ENCODE results near the gene HSF2.

The HSF2 gene

DNA sequence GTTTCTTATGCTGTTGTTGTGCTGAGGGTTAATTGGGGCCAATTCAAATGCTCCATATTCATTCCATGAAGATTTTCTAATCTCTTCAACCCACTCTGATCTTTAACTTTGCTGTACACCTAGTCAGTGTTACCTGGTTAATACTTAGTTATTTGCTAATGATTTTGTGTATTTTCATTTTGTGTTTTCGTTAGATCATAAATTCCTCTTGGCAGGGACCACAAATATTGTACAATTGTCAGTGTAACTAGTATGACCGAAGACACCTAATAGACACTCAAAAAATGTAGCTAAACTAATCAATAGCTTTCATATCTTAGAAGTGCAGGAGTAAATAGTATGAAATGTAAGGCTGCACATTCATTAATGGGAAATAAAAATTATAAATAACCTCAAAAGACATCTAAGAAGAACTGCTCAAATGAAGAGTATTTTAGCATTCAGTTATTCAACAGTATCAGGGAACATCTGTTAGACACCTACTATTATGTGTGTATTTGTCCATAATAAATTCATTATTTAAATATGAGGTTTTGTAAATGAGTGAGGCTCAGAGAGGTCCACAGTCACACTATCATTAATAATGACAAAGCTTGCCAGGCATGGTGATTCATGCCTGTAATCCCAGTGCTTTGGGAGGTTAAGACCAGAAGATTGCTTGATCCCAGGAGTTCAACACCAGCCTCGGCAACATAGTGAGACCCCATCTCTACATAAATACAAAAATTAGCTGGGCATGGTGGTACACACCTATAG is 13.4 kb upstream of the HSF2 start:
- FAIRE-seq (no peak), DNase-seq (ENCODE audit: insufficient read length, low spot score) (no peak)
- TF ChIP-seq POLR2A (IDR thresholded peaks at IDR 0.05; ENCODE audit: low read depth, low read length), result no peak

DNA sequence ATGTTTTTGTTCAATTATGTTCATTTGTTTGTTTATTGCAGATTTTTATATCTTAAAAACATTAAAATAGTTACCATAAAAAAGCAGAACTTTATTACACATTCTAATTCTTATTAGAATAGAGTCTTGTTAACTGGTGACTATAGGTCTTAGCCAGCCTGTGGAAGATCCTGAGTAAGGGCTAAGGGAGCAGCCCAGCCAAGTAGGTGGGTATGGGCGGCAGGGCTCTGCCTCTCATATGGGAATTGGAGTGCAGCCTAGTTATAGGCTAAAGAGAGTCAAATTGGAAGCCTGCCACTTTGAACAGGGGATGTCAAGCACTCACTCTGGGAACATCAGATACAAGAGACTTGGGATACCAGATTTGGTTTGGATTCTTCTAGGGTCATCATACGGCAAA is 10.5 kb upstream of the HSF2 start:
- TF ChIP-seq POLR2A (IDR thresholded peaks at IDR 0.05; ENCODE audit: low read depth, low read length), result no peak
- FAIRE-seq (no peak), DNase-seq (ENCODE audit: insufficient read length, low spot score) (no peak)

DNA sequence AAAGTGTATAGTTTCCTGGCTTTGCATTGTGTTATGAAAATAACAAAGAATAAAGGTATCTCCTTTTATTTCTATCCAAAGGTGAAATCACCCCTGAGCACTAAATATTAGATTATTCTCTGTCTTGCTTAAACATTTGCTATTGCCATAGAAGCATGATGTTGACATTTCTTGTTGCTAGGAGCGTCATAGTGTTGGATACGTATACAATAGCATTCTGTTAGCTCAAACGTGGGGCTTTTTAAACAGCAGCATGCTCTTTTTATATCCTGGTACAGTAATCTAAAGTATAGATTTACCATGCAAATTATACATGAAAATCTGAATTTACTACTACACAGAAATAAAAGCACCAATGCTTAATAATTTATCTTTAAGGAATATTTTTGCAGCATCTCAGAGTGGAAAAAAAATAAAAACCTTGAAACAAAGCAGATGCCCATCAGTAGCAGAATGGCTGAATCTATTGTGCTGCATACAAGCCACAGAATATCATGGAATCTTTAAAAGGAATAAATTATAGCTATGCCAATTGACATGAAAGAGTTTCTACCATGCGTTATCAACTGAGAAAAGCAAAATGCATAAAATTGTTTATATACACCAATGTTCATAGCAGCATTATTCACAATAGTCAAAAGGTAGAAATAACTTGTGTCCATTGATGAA is 9.6 kb upstream of the HSF2 start:
- no peak for DNase-seq (ENCODE audit: insufficient read length, low spot score)
- TF ChIP-seq POLR2A (IDR thresholded peaks at IDR 0.05; ENCODE audit: low read depth, low read length), result no peak
- FAIRE-seq, result no peak

- DNase-seq (ENCODE audit: insufficient read length, low spot score) (no peak), FAIRE-seq (no peak)
- no peak for TF ChIP-seq POLR2A (IDR thresholded peaks at IDR 0.05; ENCODE audit: low read depth, low read length)
Observed at GRCh38 chr6:122392564-122393350, 6.7 kb upstream of the HSF2 start.

DNA sequence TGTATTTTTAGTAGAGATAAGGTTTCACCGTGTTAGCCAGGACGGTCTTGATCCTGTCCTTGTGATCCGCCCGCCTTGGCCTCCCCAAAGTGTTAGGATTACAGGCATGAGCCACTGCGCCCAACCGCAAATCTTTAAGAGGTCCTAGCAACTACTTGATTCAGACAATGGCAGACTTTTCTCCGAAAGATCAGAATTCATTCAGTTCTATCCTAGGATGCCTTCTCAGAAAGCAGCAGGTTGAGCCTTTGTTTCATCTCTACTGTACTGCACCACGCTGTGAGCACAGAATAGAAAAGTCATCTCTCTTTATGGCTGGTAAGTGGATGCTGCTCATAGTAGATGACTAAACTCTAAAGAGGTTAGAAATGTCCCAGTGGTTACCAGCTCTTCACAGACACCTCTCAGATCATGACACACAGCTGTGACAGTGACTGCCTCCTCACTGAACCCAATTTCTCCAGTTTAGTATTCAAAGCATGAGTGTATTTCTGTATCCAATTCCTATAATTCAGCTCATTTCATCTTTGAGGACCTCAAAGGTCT is 6.0 kb upstream of the HSF2 start:
- no peak for TF ChIP-seq POLR2A (IDR thresholded peaks at IDR 0.05; ENCODE audit: low read depth, low read length)
- DNase-seq (ENCODE audit: insufficient read length, low spot score) (no peak), FAIRE-seq (no peak)

- TF ChIP-seq POLR2A (IDR thresholded peaks at IDR 0.05; ENCODE audit: low read depth, low read length), result no peak
- no peak for FAIRE-seq
Observed at GRCh38 chr6:122394016-122394415, 5.4 kb upstream of the HSF2 start.

GRCh38 chr6:122399055-122399347 is 451 bp upstream of the HSF2 start:
- no peak for TF ChIP-seq POLR2A (IDR thresholded peaks at IDR 0.05; ENCODE audit: low read depth, low read length)
- DNase-seq (ENCODE audit: insufficient read length, low spot score) (no peak), FAIRE-seq (no peak)

More at GRCh38 chr6:122394016-122394415, 5.4 kb upstream of the HSF2 start:
- DNase-seq (ENCODE audit: insufficient read length, low spot score), result no peak

GRCh38 chr6:122400121-122400450 is 634 bp downstream of the HSF2 start:
- FAIRE-seq (no peak), DNase-seq (ENCODE audit: insufficient read length, low spot score) (no peak)
- TF ChIP-seq POLR2A (IDR thresholded peaks at IDR 0.05; ENCODE audit: low read depth, low read length), result no peak

DNA sequence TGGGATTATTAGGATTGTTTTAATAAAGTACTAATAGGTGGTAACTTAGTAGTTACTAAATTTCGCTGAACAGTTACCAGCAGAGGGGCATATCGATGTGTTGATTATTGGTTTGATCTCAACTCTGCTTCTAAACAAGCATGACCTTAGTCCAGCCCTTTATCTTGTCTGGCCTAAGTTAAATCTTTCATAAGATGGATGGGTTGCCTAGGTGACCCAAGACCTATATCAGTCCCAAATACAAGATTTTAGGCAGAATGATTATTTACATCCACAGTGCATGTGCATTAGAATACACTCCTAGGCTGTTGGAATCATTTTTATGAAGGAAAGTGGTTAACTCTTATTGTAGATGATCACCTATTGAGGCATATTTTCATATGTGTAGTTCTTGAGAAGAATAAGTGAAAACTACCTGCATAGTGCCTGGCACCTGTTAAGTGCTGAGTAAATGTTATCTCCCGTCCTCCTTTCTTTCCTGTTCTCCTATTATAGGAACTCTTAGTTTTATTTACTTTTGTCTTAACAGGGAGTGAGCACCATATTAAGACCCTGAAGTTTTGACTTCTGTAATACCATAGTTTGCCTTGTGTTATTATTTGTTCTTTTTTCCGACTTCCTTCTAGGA is 1.1 kb downstream of the HSF2 start:
- FAIRE-seq (no peak), DNase-seq (ENCODE audit: insufficient read length, low spot score) (no peak)
- TF ChIP-seq POLR2A (IDR thresholded peaks at IDR 0.05; ENCODE audit: low read depth, low read length), result no peak

GRCh38 chr6:122401104-122401503 is 1.7 kb downstream of the HSF2 start:
- DNase-seq (ENCODE audit: insufficient read length, low spot score), result no peak
- no peak for FAIRE-seq
- TF ChIP-seq POLR2A (IDR thresholded peaks at IDR 0.05; ENCODE audit: low read depth, low read length), result no peak

DNA sequence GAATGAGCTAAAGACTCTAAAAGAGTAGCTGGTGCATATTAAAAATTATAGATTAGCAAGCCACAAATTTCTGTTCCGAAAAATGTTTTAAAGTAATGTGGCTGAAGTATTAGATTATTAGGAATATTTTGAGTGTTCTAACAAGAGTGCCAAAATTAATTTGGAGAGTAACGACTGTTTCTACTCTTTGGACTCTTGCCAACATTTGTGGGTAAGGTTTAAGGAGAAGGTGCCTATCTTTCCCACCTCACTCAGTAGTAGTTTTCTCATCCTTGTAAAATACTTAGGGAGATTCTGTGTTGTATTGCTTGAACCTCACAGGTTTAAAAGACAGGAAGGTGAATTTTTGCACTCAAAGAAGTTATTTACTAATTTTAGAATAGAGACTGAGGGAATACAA is 5.0 kb downstream of the HSF2 start:
- no peak for DNase-seq (ENCODE audit: insufficient read length, low spot score)
- TF ChIP-seq POLR2A (IDR thresholded peaks at IDR 0.05; ENCODE audit: low read depth, low read length), result no peak
- no peak for FAIRE-seq

DNA sequence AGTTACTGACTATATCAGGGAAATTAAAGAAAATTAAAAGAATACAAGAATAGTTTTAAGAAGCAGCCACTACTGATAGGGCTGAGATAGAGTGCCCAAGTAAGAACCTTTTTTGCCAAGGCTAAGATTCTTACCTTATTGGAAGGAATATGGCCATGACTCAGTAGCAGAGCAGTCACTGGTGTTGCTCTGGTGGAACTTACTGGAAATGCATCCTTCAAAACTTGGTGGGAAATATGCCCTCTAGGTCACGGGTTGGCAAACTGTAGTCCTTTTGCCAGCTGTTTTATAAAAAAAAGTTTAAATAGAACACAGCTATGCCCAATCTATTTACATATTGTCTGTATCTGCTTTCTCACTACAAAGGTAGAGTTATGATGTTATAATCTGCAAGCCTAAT is 6.0 kb downstream of the HSF2 start:
- no peak for TF ChIP-seq POLR2A (IDR thresholded peaks at IDR 0.05; ENCODE audit: low read depth, low read length)
- FAIRE-seq (no peak), DNase-seq (ENCODE audit: insufficient read length, low spot score) (no peak)

GRCh38 chr6:122406187-122406586 is 6.7 kb downstream of the HSF2 start:
- TF ChIP-seq POLR2A (IDR thresholded peaks at IDR 0.05; ENCODE audit: low read depth, low read length), result no peak
- no peak for DNase-seq (ENCODE audit: insufficient read length, low spot score)
- no peak for FAIRE-seq

DNA sequence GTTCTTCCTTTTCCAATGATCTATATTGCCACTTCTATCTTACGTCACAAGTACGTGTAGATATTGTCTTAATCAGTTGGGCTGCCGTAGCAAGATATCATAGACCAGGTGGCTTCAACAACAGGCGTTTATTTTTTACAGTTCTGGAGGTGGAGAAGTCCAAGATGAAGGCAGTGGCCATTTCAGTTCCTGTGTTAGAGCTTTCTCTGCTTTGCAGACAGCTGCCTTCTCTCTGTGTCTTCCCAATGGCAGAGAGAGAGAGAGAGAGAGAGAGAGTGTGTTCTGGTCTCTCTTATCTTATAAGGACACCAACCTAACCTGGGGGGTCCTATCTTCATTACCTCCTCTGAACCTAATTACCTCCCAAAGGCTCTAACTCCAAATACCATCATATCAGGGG is 8.3 kb downstream of the HSF2 start:
- TF ChIP-seq POLR2A (IDR thresholded peaks at IDR 0.05; ENCODE audit: low read depth, low read length), result no peak
- DNase-seq (ENCODE audit: insufficient read length, low spot score) (no peak), FAIRE-seq (no peak)

Data from H54 (cell line).